ENCODE results near the gene RELA.

The RELA gene

DNA sequence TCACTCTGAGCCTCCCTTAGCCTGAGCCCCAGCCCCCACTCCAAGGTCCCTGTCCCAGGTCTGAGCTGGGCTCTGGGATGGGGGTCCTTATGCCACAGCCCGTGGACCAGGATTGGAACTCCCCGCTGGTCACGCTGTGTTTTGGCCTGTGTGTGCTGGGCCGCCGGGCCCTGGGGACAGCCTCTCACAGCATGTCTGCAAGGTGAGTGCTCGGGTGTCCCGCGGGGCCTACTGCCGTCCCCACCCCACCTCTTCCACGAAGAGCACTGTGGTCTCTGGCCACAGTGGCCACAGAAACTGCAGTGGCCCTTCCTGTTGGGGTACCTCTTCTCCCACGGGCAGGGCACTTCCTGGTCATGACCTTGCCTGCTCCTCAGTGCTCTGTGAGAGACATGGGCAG is 28.3 kb downstream of the RELA start:
- no peaks in the 10 kb centered on the region for H3K27me3 ChIP-seq (ENCODE audit: control insufficient read depth, insufficient read depth, low read length)
- H3K4me3 ChIP-seq (ENCODE audit: low read depth, low read length), result no peak overlapping the region
- H3K36me3 ChIP-seq (ENCODE audit: control insufficient read depth, insufficient read depth, low read length), result peaks cover 53% of the 10 kb centered on the region
- H3K4me1 ChIP-seq (ENCODE audit: control insufficient read depth, insufficient read depth, low read length), result peaks cover 8% of the 10 kb centered on the region
- no peaks in the 10 kb centered on the region for H3K9me3 ChIP-seq (ENCODE audit: control insufficient read depth, insufficient read depth, low read length)
- H3K9ac ChIP-seq (ENCODE audit: low read depth, low read length), result no peak overlapping the region

DNA sequence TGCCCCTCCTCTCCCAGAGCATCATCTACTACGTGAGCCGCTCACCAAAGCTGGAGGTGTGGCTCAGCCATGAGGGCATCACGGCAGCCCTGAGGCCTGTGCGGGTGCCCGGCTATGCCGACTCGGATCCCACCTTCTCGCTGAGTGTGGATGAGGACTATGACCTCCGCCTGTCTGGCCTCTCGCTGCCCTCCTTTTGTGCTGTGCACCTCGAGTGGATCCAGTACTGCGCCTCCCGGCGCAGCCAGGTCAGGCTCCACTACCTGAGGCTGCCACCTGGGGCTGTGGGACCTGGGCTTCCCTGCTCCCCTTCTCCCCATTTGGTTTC is 28.6 kb downstream of the RELA start:
- Histone ChIP-seq H3K9ac (ENCODE audit: low read depth, low read length) (no peak overlapping the region), H3K9me3 (ENCODE audit: control insufficient read depth, insufficient read depth, low read length) (no peaks in the 10 kb centered on the region), H3K4me3 (ENCODE audit: low read depth, low read length) (no peak overlapping the region), H3K4me1 (ENCODE audit: control insufficient read depth, insufficient read depth, low read length) (peaks cover 8% of the 10 kb centered on the region), H3K36me3 (ENCODE audit: control insufficient read depth, insufficient read depth, low read length) (peaks cover 56% of the 10 kb centered on the region), H3K27me3 (ENCODE audit: control insufficient read depth, insufficient read depth, low read length) (no peaks in the 10 kb centered on the region)

DNA sequence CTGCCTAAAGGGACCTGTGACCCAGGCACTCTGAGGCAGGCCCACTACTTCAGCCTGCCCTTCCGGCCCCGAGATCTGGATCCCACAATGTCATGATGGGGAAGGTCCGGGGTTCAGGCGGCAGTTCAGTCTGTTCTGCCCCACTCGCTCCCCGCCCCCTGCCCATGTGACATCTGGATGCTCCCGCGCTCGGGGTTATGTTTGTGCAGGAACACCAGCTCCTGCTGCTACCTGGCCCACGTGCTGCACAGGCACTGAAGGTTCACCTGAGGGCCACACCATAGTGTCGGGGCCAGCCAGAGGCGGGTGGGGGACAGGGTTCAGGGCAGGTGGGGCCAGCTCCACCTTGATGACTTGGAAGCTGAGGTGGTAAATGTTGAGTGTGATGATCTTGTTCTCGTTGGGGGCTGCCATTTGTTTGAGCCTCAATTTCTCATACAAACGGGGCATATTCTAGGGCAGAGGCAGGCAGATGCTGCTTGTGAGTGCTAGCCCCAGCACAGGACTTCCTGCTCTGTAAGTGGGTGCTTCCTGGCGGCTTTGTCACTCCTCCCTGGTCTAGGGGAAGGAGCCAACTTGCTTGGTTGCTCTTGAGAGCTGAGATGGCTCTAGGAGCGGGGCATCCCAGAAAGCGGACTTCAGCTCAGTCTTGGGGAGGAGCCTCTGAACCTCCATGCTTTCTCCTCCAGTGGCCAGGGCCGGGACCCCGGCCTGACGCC is 29.2 kb downstream of the RELA start:
- no peak overlapping the region for H3K4me3 ChIP-seq (ENCODE audit: low read depth, low read length)
- peaks cover 60% of the 10 kb centered on the region for H3K36me3 ChIP-seq (ENCODE audit: control insufficient read depth, insufficient read depth, low read length)
- H3K4me1 ChIP-seq (ENCODE audit: control insufficient read depth, insufficient read depth, low read length), result peaks cover 6% of the 10 kb centered on the region
- H3K27me3 ChIP-seq (ENCODE audit: control insufficient read depth, insufficient read depth, low read length), result no peaks in the 10 kb centered on the region
- H3K9ac ChIP-seq (ENCODE audit: low read depth, low read length), result no peak overlapping the region
- no peaks in the 10 kb centered on the region for H3K9me3 ChIP-seq (ENCODE audit: control insufficient read depth, insufficient read depth, low read length)

DNA sequence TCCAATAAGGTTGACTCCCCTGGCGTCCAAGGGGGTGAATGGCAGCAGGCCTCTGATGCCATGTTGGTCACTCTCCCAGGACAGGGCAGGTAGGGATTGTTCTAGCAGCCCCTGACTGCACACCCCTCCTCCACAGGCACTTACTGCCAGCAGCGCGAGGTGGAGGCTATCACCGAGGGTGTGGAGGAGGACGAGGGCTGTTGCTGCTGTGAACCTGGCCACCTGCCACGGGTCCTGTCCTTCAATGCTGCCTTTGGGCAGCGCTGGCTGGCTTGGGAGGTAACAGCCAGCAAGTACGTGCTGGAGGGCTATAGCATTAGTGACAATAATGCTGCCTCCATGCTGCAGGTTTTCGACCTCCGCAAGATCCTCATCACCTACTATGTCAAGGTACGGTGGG is 32.5 kb downstream of the RELA start:
- no peaks in the 10 kb centered on the region for H3K9me3 ChIP-seq (ENCODE audit: control insufficient read depth, insufficient read depth, low read length)
- H3K36me3 ChIP-seq (ENCODE audit: control insufficient read depth, insufficient read depth, low read length), result peaks cover 68% of the 10 kb centered on the region
- H3K9ac ChIP-seq (ENCODE audit: low read depth, low read length), result no peak overlapping the region
- H3K27me3 ChIP-seq (ENCODE audit: control insufficient read depth, insufficient read depth, low read length), result no peaks in the 10 kb centered on the region
- H3K4me3 ChIP-seq (ENCODE audit: low read depth, low read length), result no peak overlapping the region
- H3K4me1 ChIP-seq (ENCODE audit: control insufficient read depth, insufficient read depth, low read length), result no peaks in the 10 kb centered on the region

DNA sequence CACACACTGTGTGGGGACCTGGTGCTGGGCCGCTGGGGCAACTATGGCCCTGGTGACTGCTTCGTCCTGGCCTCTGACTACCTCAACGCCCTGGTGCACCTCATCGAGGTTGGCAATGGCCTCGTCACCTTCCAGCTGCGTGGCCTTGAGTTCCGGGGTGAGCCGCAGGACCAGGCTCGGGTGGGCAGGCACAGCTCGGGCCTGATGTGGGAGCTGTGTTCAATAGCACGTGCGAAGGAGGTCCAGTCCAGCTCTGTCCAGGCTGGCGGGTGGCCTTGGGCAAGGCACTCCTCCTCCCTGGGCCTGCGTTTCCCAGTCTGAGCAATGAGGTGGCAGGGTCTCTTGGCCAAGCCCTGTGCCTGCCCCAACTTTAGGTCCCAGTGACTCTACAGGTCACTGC is 33.1 kb downstream of the RELA start:
- no peaks in the 10 kb centered on the region for H3K4me1 ChIP-seq (ENCODE audit: control insufficient read depth, insufficient read depth, low read length)
- no peak overlapping the region for H3K9ac ChIP-seq (ENCODE audit: low read depth, low read length)
- H3K27me3 ChIP-seq (ENCODE audit: control insufficient read depth, insufficient read depth, low read length), result no peaks in the 10 kb centered on the region
- peaks cover 64% of the 10 kb centered on the region for H3K36me3 ChIP-seq (ENCODE audit: control insufficient read depth, insufficient read depth, low read length)
- H3K4me3 ChIP-seq (ENCODE audit: low read depth, low read length), result no peak overlapping the region
- H3K9me3 ChIP-seq (ENCODE audit: control insufficient read depth, insufficient read depth, low read length), result no peaks in the 10 kb centered on the region

DNA sequence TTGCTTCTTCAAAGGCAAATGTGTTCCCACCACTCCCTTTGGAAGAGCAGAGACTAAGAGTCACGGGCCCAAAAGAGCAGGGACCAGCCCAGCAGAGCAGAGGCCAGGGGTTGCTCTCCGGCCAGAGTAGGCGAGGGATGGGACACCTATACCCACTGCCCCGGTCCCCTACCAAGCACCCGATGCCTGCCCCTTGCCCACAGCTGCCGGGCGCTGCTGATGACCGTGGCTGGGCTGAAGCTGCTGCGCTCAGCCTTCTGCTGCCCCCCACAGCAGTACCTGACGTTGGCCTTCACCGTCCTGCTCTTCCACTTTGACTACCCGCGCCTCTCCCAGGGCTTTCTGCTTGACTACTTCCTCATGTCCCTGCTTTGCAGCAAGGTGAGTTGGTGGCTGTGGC is 35.5 kb downstream of the RELA start:
- Histone ChIP-seq H3K4me3 (ENCODE audit: low read depth, low read length) (no peak overlapping the region), H3K9ac (ENCODE audit: low read depth, low read length) (no peak overlapping the region), H3K36me3 (ENCODE audit: control insufficient read depth, insufficient read depth, low read length) (peaks cover 73% of the 10 kb centered on the region), H3K4me1 (ENCODE audit: control insufficient read depth, insufficient read depth, low read length) (no peaks in the 10 kb centered on the region), H3K9me3 (ENCODE audit: control insufficient read depth, insufficient read depth, low read length) (no peaks in the 10 kb centered on the region), H3K27me3 (ENCODE audit: control insufficient read depth, insufficient read depth, low read length) (no peaks in the 10 kb centered on the region)

DNA sequence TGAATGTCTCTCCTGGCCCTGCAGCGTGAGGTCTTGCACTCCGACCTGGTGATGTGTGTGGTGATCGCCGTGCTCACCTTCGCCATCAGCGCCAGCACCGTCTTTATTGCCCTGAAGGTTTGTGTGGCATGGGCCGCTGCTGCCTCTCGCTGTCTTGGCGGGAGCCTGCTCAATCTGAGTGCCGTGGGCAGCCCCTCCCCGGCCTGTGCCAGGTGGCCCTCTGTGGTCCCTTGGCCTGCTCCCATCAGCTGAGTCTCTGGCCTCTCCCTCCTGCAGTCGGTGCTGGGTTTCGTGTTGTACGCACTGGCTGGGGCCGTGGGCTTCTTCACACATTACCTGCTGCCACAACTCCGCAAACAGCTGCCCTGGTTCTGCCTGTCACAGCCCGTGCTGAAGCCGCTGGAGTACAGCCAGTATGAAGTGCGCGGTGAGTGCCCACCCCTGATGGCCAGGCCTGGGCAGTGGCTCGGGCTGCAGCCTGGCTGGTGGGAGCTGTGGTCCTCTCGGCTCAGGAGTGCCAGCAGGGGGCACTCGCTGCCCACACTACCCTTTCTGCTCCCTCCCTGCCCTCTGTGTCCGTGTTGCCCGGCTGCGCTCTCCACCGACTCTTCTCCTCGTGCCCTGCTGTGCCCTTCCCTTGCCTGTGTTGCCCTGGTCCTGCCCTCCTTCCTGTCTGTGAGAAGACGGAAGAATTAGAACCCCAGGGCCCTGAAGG is 36.9 kb downstream of the RELA start:
- no peaks in the 10 kb centered on the region for H3K27me3 ChIP-seq (ENCODE audit: control insufficient read depth, insufficient read depth, low read length)
- peaks cover 77% of the 10 kb centered on the region for H3K36me3 ChIP-seq (ENCODE audit: control insufficient read depth, insufficient read depth, low read length)
- no peak overlapping the region for H3K9ac ChIP-seq (ENCODE audit: low read depth, low read length)

DNA sequence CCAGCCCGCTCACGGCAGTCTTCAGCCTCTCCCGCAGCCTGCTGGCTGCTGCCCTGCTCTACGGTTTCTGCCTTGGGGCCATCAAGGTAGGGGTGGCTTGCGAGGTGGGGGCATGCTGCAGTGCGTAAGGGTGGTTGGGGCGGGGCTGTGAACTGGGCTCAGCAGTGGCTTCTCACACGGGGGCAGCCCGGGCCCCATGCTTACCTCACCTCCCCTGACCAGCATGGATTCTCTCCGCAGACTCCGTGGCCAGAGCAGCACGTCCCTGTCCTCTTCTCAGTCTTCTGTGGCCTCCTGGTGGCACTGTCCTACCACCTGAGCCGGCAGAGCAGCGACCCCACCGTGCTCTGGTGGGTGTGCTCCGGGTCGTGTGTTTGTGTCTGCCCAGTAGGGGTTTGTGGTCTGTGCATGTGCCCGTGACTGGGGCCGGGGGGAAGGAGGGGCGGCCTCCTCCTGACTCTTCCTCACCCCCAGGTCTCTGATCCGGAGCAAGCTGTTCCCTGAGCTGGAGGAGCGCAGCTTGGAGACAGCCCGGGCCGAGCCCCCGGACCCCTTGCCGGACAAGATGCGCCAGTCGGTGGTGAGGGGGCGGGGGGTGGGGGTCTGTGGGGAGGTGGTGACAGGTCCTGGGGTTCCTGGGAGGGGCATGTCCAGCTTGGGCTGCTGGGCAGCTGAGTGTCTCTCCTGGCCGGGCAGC is 37.6 kb downstream of the RELA start:
- Histone ChIP-seq H3K9me3 (ENCODE audit: control insufficient read depth, insufficient read depth, low read length) (no peaks in the 10 kb centered on the region), H3K9ac (ENCODE audit: low read depth, low read length) (no peak overlapping the region), H3K27me3 (ENCODE audit: control insufficient read depth, insufficient read depth, low read length) (no peaks in the 10 kb centered on the region), H3K36me3 (ENCODE audit: control insufficient read depth, insufficient read depth, low read length) (peaks cover 76% of the 10 kb centered on the region), H3K4me3 (ENCODE audit: low read depth, low read length) (no peak overlapping the region), H3K4me1 (ENCODE audit: control insufficient read depth, insufficient read depth, low read length) (no peaks in the 10 kb centered on the region)

More for the DNA sequence above, 36.9 kb downstream of the RELA start:
- Histone ChIP-seq H3K9me3 (ENCODE audit: control insufficient read depth, insufficient read depth, low read length) (no peaks in the 10 kb centered on the region), H3K4me3 (ENCODE audit: low read depth, low read length) (no peak overlapping the region), H3K4me1 (ENCODE audit: control insufficient read depth, insufficient read depth, low read length) (no peaks in the 10 kb centered on the region)

DNA sequence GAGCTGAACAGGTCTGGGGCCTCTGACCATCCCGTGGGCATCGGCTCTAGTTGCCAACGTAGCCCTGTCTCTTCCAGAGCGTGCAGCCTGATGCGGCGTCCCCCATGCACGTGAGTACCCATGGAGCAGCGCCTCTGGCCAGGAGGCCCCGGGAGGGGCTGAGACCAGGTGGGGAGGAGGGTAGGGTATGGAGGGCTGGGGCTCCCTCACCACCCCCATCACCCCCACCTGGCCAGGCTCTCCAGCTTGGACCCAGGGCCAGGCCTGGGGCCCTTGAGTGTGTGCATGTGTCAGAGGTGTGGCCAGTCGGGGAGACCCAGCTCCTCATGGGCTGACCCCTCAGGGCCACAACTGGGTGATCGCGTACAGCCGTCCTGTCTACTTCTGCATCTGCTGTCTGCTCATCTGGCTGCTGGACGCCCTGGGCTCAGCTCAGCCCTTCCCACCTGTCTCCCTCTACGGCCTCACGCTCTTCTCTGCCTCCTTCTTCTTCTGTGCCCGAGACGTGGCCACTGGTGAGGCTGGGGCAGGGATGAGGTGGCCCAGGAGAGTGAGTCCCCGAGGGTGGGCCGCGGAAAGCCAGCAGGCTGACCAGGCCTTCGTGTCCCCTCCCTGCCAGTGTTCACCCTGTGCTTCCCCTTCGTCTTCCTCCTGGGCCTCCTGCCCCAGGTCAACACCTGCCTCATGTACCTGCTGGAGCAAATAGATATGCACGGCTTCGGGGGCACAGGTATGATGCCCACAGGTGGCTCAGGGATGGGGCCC is 38.7 kb downstream of the RELA start:
- H3K9ac ChIP-seq (ENCODE audit: low read depth, low read length), result no peak overlapping the region
- no peaks in the 10 kb centered on the region for H3K9me3 ChIP-seq (ENCODE audit: control insufficient read depth, insufficient read depth, low read length)
- H3K36me3 ChIP-seq (ENCODE audit: control insufficient read depth, insufficient read depth, low read length), result peaks cover 73% of the 10 kb centered on the region
- no peak overlapping the region for H3K4me3 ChIP-seq (ENCODE audit: low read depth, low read length)
- H3K4me1 ChIP-seq (ENCODE audit: control insufficient read depth, insufficient read depth, low read length), result no peaks in the 10 kb centered on the region
- H3K27me3 ChIP-seq (ENCODE audit: control insufficient read depth, insufficient read depth, low read length), result no peaks in the 10 kb centered on the region

DNA sequence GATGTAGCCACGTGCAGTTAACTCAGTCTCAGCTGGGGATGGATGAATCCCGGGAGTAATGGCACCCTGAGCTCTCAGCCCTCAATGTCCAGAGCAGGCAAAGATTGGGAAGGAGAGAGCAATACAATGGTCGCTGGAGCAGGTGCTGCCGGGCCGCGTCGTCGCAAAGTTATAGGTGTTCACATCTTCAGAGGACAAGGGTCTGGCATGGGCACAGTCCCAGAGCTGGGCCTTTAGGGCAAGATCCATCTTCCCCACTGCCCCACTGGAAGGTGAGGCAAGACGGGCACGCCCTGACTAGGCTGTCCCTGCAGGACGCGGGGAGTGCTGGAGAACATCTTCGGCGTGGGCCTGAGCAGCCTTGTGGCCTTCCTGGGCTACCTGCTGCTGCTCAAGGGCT is 39.5 kb downstream of the RELA start:
- Histone ChIP-seq H3K27me3 (ENCODE audit: control insufficient read depth, insufficient read depth, low read length) (no peaks in the 10 kb centered on the region), H3K36me3 (ENCODE audit: control insufficient read depth, insufficient read depth, low read length) (peaks cover 75% of the 10 kb centered on the region), H3K4me3 (ENCODE audit: low read depth, low read length) (no peak overlapping the region), H3K9me3 (ENCODE audit: control insufficient read depth, insufficient read depth, low read length) (no peaks in the 10 kb centered on the region), H3K4me1 (ENCODE audit: control insufficient read depth, insufficient read depth, low read length) (no peaks in the 10 kb centered on the region), H3K9ac (ENCODE audit: low read depth, low read length) (no peak overlapping the region)

DNA sequence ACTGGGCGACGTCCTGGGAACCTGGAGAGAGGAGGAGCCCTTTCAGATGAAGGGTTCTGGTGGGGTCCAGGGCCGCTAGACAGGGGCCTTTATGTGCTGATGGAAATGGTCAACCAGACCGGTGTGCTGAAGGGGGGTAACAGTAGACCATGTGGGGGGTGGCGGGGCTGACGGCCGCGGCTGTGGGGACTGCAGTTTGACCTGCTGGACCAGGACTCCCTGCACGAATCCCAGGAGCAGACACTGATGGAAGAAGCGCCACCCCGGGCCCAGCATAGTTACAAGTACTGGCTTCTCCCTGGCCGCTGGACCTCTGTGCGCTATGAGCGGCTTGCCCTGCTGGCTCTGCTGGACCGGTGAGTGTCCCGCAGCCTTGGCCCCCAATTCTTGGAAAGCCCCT is 40.7 kb downstream of the RELA start:
- peaks cover 72% of the 10 kb centered on the region for H3K36me3 ChIP-seq (ENCODE audit: control insufficient read depth, insufficient read depth, low read length)

More for the DNA sequence above, 40.7 kb downstream of the RELA start:
- Histone ChIP-seq H3K27me3 (ENCODE audit: control insufficient read depth, insufficient read depth, low read length) (no peaks in the 10 kb centered on the region), H3K9ac (ENCODE audit: low read depth, low read length) (no peak overlapping the region), H3K9me3 (ENCODE audit: control insufficient read depth, insufficient read depth, low read length) (no peaks in the 10 kb centered on the region), H3K4me1 (ENCODE audit: control insufficient read depth, insufficient read depth, low read length) (no peaks in the 10 kb centered on the region), H3K4me3 (ENCODE audit: low read depth, low read length) (no peak overlapping the region)
